ENCODE measurements around the gene THSD7A.

DNA sequence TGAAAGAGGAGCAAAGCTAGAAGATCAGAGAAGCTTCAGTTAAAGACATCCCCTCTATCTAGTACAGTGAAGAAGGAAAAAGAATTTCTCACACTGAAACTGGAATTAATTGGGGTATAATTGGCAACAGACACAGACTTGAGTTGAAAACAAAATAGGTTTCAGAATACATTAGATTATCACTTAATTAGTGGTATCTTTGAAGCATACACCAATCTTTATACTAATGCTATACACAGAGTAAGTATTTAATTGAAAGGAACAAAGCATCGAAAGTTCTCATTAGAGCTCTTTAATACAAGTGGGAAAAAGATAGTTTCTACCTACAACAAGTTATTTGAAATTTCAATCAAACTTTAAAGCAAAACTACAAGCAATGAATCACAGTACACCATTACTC, 128.2 kb downstream of the THSD7A start:
- TF ChIP-seq POLR2A (IDR thresholded peaks at IDR 0.05; ENCODE audit: low read depth, low read length) (no peak), POLR2AphosphoS5 (IDR thresholded peaks at IDR 0.05; ENCODE audit: low read depth, low read length) (no peak)

Measured in GM12892 (cell line).